HepG2 (cell line): ENCODE data around the gene SMCHD1. TPM values are rescaled to one million over a fixed set of nuclear protein-coding genes. Genes with fewer than 3 reads are reported as not detected.

Source experiments
- ATAC-seq: fragments of 200-7000 bp; cut with Tn5 transposase; 3 replicates; pipeline ENCODE4 v1.9.1; 2020; ENCODE audit warnings: mild to moderate bottlenecking, moderate library complexity
- BruUV-seq: library from RNA; stranded (reverse); fragments of 400-500 nt; replicated peaks from 2 replicates; lab custom pipeline; 2021; lab: Mats Ljungman, UMichigan
- CTCF ChIA-PET: fragments of 300-600 bp; formaldehyde crosslinking; extraction: SDS; loops from one replicate; lab custom pipeline; 2021; ENCODE audit warnings: low total read pairs, inconsistent platforms, low intra/inter-chr PET ratio; lab: Yijun Ruan, JAX
- POLR2A ChIA-PET: fragments of 350-600 bp; sonication (Branson Sonifier 250); formaldehyde crosslinking; loops from one replicate; lab custom pipeline; 2020; ENCODE audit warnings: antibody characterized with exemption, inconsistent platforms; lab: Yijun Ruan, JAX
- DNase-seq: peaks from one replicate; pipeline ENCODE4 v3.0.0-alpha.2; 2015; ENCODE audit warnings: low spot score
- FAIRE-seq: peaks from 3 replicates; lab custom pipeline; 2011; peaks lifted over from hg19 to GRCh38; lab: Jason Lieb, UNC
- H2AFZ ChIP-seq: one replicate; pipeline ENCODE4 v1.6.1; 2011; ENCODE audit warnings: low read length, inconsistent platforms
- H3K27ac ChIP-seq: fragments of 300-600 bp; 3 replicates; pipeline ENCODE4 v1.8.0; 2011; ENCODE audit warnings: mixed run types, mild to moderate bottlenecking, mixed read lengths, low read length, inconsistent platforms; ENCODE audit not compliant: insufficient read depth; ENCODE audit errors: extremely low read length
- H3K27me3 ChIP-seq, 2 experiments: fragments of 200-600 bp in 1 of 2; 2 replicates in 1 of 2; 3 replicates in 1 of 2; pipeline versions ENCODE4 v1.6.0 to v1.8.0; 2011; ENCODE audit warnings: low read length in 2 of 2, mild to moderate bottlenecking in 2 of 2, moderate library complexity in 2 of 2, inconsistent platforms in 1 of 2; ENCODE audit not compliant: insufficient read depth in 2 of 2, control insufficient read depth in 1 of 2
- H3K36me3 ChIP-seq, 2 experiments: fragments of 200-600 bp in 1 of 2; replicated peaks in 1 of 2; 2 replicates in 1 of 2; 3 replicates in 1 of 2; pipeline versions ENCODE4 v1.5.1 to v1.8.0; 2011; ENCODE audit warnings: low read length in 2 of 2, inconsistent platforms in 1 of 2; ENCODE audit not compliant: insufficient read depth in 2 of 2, control insufficient read depth in 1 of 2
- H3K4me1 ChIP-seq: 2 replicates; pipeline ENCODE4 v1.5.1; 2012; ENCODE audit warnings: low read length, inconsistent platforms; ENCODE audit not compliant: insufficient read depth
- H3K4me2 ChIP-seq: 2 replicates; pipeline ENCODE4 v1.6.0; 2011; ENCODE audit warnings: low read depth, low read length, inconsistent platforms
- H3K4me3 ChIP-seq, 3 experiments: fragments of 200-600 bp in 1 of 3; sonication (generic), shearing (Covaris generic) in 1 of 3; replicated peaks in 1 of 3; 2 replicates each; pipeline ENCODE4 v1.5.1; 2011 to 2016; ENCODE audit warnings: low read length in 3 of 3, inconsistent platforms in 2 of 3, low read depth in 2 of 3, mild to moderate bottlenecking in 2 of 3, control low read depth in 1 of 3, mixed read lengths in 1 of 3; ENCODE audit not compliant: insufficient read depth in 1 of 3
- H3K79me2 ChIP-seq: one replicate; pipeline ENCODE4 v1.6.1; 2011; ENCODE audit warnings: low read length, inconsistent platforms; ENCODE audit not compliant: insufficient read depth
- H3K9ac ChIP-seq: 2 replicates; pipeline ENCODE4 v1.6.0; 2011; ENCODE audit warnings: mild to moderate bottlenecking, low read depth, low read length, inconsistent platforms; ENCODE audit not compliant: insufficient read depth
- H3K9me3 ChIP-seq: 2 replicates; pipeline ENCODE4 v1.5.1; 2012; ENCODE audit warnings: mild to moderate bottlenecking, low read length
- H4K20me1 ChIP-seq: 2 replicates; pipeline ENCODE4 v1.6.0; 2011; ENCODE audit warnings: inconsistent platforms, mild to moderate bottlenecking, low read length, moderate library complexity; ENCODE audit not compliant: insufficient read depth
- CHD2 ChIP-seq: IDR thresholded peaks from 2 replicates; pipeline ENCODE4 v1.6.1; 2011; ENCODE audit warnings: low read depth, low read length, improper control_type of control experiment
- HMGA1 ChIP-seq: sonication (generic); formaldehyde crosslinking; conservative IDR thresholded peaks from 2 replicates; pipeline ENCODE4 v1.4.0; 2020; ENCODE audit warnings: missing genetic modification reagents
- JUNB ChIP-seq: sonication (generic); formaldehyde crosslinking; IDR thresholded peaks from 2 replicates; pipeline ENCODE4 v1.8.0; 2022; ENCODE audit warnings: missing genetic modification reagents, mild to moderate bottlenecking, borderline replicate concordance
- RBM22 ChIP-seq: fragments of 200-400 bp; formaldehyde crosslinking; optimal IDR thresholded peaks from 2 replicates; pipeline ENCODE3; 2017; ENCODE audit warnings: mild to moderate bottlenecking, low read length, moderate library complexity
- RFX1 ChIP-seq: fragments of 450-650 bp; IDR thresholded peaks from 2 replicates; pipeline ENCODE4 v1.6.1; 2017
- RFXANK ChIP-seq: IDR thresholded peaks from 2 replicates; pipeline ENCODE4 v1.6.1; 2016
- SIN3A ChIP-seq: IDR thresholded peaks from 2 replicates; pipeline ENCODE4 v1.6.1; 2011; ENCODE audit warnings: low read depth, mild to moderate bottlenecking, control low read depth, low read length, borderline replicate concordance
- ZNF362 ChIP-seq: sonication (generic); formaldehyde crosslinking; IDR thresholded peaks from 2 replicates; pipeline ENCODE4 v1.4.0; 2020; ENCODE audit warnings: missing genetic modification reagents, mild to moderate bottlenecking, borderline replicate concordance
- ZNF432 ChIP-seq: sonication (generic); formaldehyde crosslinking; IDR thresholded peaks from 2 replicates; pipeline ENCODE4 v1.5.0; 2020; ENCODE audit warnings: missing genetic modification reagents, mild to moderate bottlenecking, borderline replicate concordance
- ZSCAN29 ChIP-seq: sonication (generic); formaldehyde crosslinking; conservative IDR thresholded peaks from 2 replicates; pipeline ENCODE4 v1.4.0; 2020; ENCODE audit warnings: mild to moderate bottlenecking, missing genetic modification reagents
- WGBS: methylation state at CpG from one replicate; pipeline ENCODE4 v1.1.6; 2017; ENCODE audit warnings: low lambda C conversion rate; 5-methylcytosine and 5-hydroxymethylcytosine counted together
- in situ Hi-C: cut with HindIII; loops from 2 replicates; pipeline ENCODE4 v1.10.0; 2017; ENCODE audit warnings: low pct_unique_long_range_greater_than_20kb; ENCODE audit not compliant: extremely low pct_ligation_motif_present
- intact Hi-C: fragments of 100-400 bp; cut with micrococcal nuclease; formaldehyde crosslinking; loops from one replicate; pipeline ENCODE4 v1.10.0; 2022; ENCODE audit not compliant: unreplicated experiment
- polyA plus RNA-seq, 8 experiments: library from polyadenylated mRNA; depleted of rRNA in 3 of 8; stranded (reverse) in 7 of 8; unstranded in 1 of 8; fragments of >200 nt; fragmentation: Illumina TruSeq in 4 of 8; extraction: Trizol in 4 of 8; gene quantifications; 2 replicates each; pipeline versions ENCODE4 v1.2.1 to v1.2.3, GENCODE V29; 2011 to 2016; ENCODE audit warnings: low read depth in 4 of 8, missing spikeins in 1 of 8, mixed read lengths in 1 of 8; ENCODE audit not compliant: insufficient read depth in 1 of 8
- total RNA-seq, 5 experiments: library from RNA; depleted of rRNA; stranded (reverse); fragments of >200 nt; fragmentation: Illumina TruSeq; extraction: Trizol; gene quantifications; 2 replicates each; pipeline ENCODE4 v1.2.3, GENCODE V29; 2016; ENCODE audit warnings: low read depth in 1 of 5

The SMCHD1 gene
- total and polyA plus RNA-seq, 2 of the 13 experiments (the other 11 are each of a cell fraction or from before 2014, with no cell fraction given) = 21.4 to 93.6 TPM

- no TSS peak for BruUV-seq
- no peak overlapping the region for H2AFZ ChIP-seq
- no peaks in the 10 kb centered on the region for H3K27me3 ChIP-seq
- ChIA-PET POLR2A (no interaction called here), CTCF (no interaction called here)
- no peaks in the 10 kb centered on the region for H3K9me3 ChIP-seq
- no peaks in the 10 kb centered on the region for H3K79me2 ChIP-seq
- TF ChIP-seq CHD2 (no peak), RBM22 (peak; percentile 50), SIN3A (no peak), RFXANK (CRISPR knock-in tag) (no peak), ZNF432 (CRISPR knock-in tag) (no peak), HMGA1 (CRISPR knock-in tag) (no peak)
- FAIRE-seq = no peak
- no peak overlapping the region for H3K4me2 ChIP-seq
- H3K4me3 ChIP-seq = no peak overlapping the region
- H4K20me1 ChIP-seq = no peaks in the 10 kb centered on the region
- H3K4me1 ChIP-seq = no peaks in the 10 kb centered on the region
- intact Hi-C loops = no loop called here
- DNase-seq = no peak
- no peak overlapping the region for H3K9ac ChIP-seq
- ATAC-seq = no peak
- WGBS = 94% methylated on average over 2 of the region's 2 CpGs
- in situ Hi-C loops = no loop called here
- no peak overlapping the region for H3K27ac ChIP-seq
- H3K36me3 ChIP-seq = peaks cover 14 to 78% of the 10 kb centered on the region in 2 experiments
These were observed 119.1 kb downstream of the SMCHD1 start for GRCh38 chr18:2774669-2775068.

- no peak overlapping the region for H3K27ac ChIP-seq
- no peak overlapping the region for H3K4me2 ChIP-seq
- H2AFZ ChIP-seq = no peak overlapping the region
- POLR2A ChIA-PET = no interaction called here
- TF ChIP-seq JUNB (CRISPR knock-in tag) = no peak
- no peak for TF ChIP-seq ZNF362 (CRISPR knock-in tag)
- no peak for TF ChIP-seq ZSCAN29 (CRISPR knock-in tag)
- TF ChIP-seq RFX1 = no peak
- TF ChIP-seq, all 625 proteins: peak for 0
- WGBS = 100% methylated on average over 3 of the region's 3 CpGs
- ATAC-seq (no peak), DNase-seq (no peak), FAIRE-seq (no peak)
- CTCF ChIA-PET = no interaction called here
- intact Hi-C loops (no loop called here), in situ Hi-C loops (no loop called here)
- H3K9me3 ChIP-seq = no peaks in the 10 kb centered on the region
- H3K4me1 ChIP-seq = no peaks in the 10 kb centered on the region
- no peak overlapping the region for H3K4me3 ChIP-seq
- H4K20me1 ChIP-seq = no peaks in the 10 kb centered on the region
- peaks cover 14 to 70% of the 10 kb centered on the region in 2 experiments for H3K36me3 ChIP-seq
- H3K9ac ChIP-seq = no peak overlapping the region
- H3K27me3 ChIP-seq = no peaks in the 10 kb centered on the region
- no peaks in the 10 kb centered on the region for H3K79me2 ChIP-seq
- no TSS peak for BruUV-seq
These were observed 121.1 kb downstream of the SMCHD1 start for GRCh38 chr18:2776601-2777000.
